ENCODE data around the gene TEX28. TPM values are rescaled to one million over a fixed set of nuclear protein-coding genes. Genes with fewer than 3 reads are reported as not detected.

TEX28 gene, protein sequence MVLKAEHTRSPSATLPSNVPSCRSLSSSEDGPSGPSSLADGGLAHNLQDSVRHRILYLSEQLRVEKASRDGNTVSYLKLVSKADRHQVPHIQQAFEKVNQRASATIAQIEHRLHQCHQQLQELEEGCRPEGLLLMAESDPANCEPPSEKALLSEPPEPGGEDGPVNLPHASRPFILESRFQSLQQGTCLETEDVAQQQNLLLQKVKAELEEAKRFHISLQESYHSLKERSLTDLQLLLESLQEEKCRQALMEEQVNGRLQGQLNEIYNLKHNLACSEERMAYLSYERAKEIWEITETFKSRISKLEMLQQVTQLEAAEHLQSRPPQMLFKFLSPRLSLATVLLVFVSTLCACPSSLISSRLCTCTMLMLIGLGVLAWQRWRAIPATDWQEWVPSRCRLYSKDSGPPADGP
- not detected in 2 replicates for total RNA-seq

DNA sequence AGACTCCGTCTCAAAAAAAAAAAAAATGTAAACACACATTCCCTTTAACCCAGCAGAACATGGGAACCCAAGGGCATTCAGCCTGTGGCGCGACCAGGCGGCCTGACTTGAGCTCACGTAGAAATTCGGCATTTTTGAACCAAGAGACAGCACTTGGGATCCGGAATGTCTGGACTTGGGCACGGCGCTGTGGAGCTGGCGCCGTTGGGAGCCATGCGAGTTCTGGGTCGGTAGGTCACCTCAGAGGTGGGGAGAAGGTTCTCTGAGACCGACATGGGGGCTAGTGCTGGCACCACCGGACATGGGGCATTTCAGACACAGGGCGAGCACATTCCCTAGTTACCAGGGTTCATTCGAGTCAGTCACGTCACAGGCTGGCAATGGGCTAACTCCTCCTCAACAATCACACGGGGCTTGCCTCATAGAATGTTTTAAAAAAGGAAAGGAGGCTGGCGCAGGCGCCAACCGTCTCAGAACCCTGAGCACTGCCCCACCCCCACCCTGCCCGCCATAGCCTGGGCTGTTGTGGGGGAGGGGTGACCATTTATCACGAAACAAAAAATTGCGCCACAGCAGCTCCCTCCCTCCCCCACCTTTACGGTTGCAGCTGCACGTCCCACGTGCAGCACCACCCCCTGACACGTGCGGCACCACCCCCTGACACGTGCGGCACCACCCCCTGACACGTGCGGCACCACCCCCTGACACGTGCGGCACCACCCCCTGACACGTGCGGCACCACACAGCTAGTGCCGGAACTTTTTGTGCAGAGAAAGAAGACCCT lies at the start of gene TEX28:
TEX28 (minus strand) TSS at position 334 of the 784 bp plus-strand sequence. CDS start 3,007 bp downstream, outside the sequence.

DNA sequence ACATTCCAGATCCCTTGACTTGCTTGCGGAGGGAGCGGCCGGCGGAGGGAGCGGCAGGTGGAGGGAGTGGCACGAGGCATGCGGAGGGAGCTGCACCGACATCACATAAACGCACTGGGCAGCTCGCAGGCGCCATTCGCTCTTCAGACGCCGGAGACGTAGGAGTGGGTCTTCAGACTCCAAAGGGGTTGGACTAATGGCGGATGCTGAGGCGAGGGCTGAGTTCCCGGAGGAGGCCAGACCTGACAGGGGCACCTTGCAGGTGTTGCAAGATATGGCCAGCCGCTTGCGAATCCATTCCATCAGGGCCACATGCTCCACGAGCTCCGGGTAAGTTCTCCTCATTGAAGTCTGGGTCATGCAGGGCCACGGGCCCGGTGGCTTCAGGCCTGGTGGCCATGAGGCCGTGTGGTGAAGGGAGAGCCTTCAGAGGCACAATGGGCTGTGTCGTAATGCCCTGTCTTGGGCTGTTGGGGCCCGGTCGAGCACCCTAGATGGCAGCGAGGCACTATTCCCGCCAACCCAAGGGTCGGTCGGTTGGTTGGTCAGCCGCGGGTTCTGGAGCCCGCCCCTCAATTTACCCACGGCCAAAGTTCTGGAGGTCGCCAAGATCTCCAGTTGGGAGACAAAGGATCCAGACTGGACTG lies 863 bp upstream of the TEX28 start, which contains the start of gene TKTL1:
TKTL1 (plus strand) TSS at position 132 of the 647 bp plus-strand sequence; CDS start at position 197, 65 bp downstream.

DNA sequence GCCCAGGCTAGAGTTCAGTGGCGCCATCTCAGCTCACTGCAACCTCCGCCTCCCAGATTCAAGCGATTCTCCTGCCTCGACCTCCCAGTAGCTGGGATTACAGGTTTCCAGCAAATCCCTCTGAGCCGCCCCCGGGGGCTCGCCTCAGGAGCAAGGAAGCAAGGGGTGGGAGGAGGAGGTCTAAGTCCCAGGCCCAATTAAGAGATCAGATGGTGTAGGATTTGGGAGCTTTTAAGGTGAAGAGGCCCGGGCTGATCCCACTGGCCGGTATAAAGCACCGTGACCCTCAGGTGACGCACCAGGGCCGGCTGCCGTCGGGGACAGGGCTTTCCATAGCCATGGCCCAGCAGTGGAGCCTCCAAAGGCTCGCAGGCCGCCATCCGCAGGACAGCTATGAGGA lies 37.6 kb downstream of the TEX28 start, which contains the start of gene OPN1MW3:
OPN1MW3 (plus strand) TSS at position 301 of the 400 bp plus-strand sequence; CDS start at position 339, 38 bp downstream.

Other genes with a start within 250 kb of the TEX28 start
- gene MECP2, start 197.4 kb downstream of the TEX28 start, total RNA-seq = 32.3 and 33.8 TPM in 2 replicates
- gene OPN1LW, start 150.9 kb downstream of the TEX28 start, total RNA-seq = not detected in 2 replicates
- not detected in 2 replicates for gene OPN1MW, start 112.5 kb downstream of the TEX28 start, total RNA-seq
- gene OPN1MW2, start 75.4 kb downstream of the TEX28 start, total RNA-seq = not detected in 2 replicates
- not detected in 2 replicates for gene OPN1MW3, start 37.5 kb downstream of the TEX28 start, total RNA-seq
- gene TKTL1, start 671 bp upstream of the TEX28 start, total RNA-seq = 0.10 TPM in 1 of 2 replicates, not detected in the other
- gene FLNA, start 79.5 kb upstream of the TEX28 start, total RNA-seq = 1,650 and 2,218 TPM in 2 replicates
- 40.6 and 56.5 TPM in 2 replicates for gene EMD, start 84.2 kb upstream of the TEX28 start, total RNA-seq
- gene RPL10, start 103.3 kb upstream of the TEX28 start, total RNA-seq = 3,434 and 3,696 TPM in 2 replicates
- gene DNASE1L1, start 114.1 kb upstream of the TEX28 start, total RNA-seq = 102 and 110 TPM in 2 replicates
- 22.4 and 22.9 TPM in 2 replicates for gene TAFAZZIN, start 116.4 kb upstream of the TEX28 start, total RNA-seq
- gene ATP6AP1, start 133.6 kb upstream of the TEX28 start, total RNA-seq = 83.5 and 83.6 TPM in 2 replicates
- gene GDI1, start 142.0 kb upstream of the TEX28 start, total RNA-seq = 80.5 and 121 TPM in 2 replicates
- gene FAM50A, start 149.0 kb upstream of the TEX28 start, total RNA-seq = 39.4 and 44.1 TPM in 2 replicates
- gene PLXNA3, start 163.2 kb upstream of the TEX28 start, total RNA-seq = 14.9 and 21.6 TPM in 2 replicates
- gene LAGE3, start 184.2 kb upstream of the TEX28 start, total RNA-seq = 15.4 and 18.9 TPM in 2 replicates
- gene UBL4A, start 191.5 kb upstream of the TEX28 start, total RNA-seq = 39.9 and 43.1 TPM in 2 replicates
- 29.9 and 33.6 TPM in 2 replicates for gene SLC10A3, start 195.5 kb upstream of the TEX28 start, total RNA-seq
- gene FAM3A, start 221.1 kb upstream of the TEX28 start, total RNA-seq = 17.7 and 22.2 TPM in 2 replicates